Neural cell (in vitro differentiated cells): ENCODE measurements around the gene ARL8A. TPM values are rescaled to one million over a fixed set of nuclear protein-coding genes. Genes with fewer than 3 reads are reported as not detected.
"Not testable (repeated sequence)": the region's sequence is repeated elsewhere in the genome, so short reads cannot be mapped to it uniquely, and the experiment has no call there.

ENCODE experiments used
- H2AFZ ChIP-seq: fragments of 200-600, 300-800 bp; sonication (generic), shearing (Covaris generic); 2 replicates; pipeline ENCODE4 v1.6.0; 2014; ENCODE audit warnings: low read depth, mild to moderate bottlenecking, antibody characterized with exemption, low read length, moderate library complexity
- H3F3A ChIP-seq: fragments of 200-600 bp; shearing (Covaris generic); 2 replicates; pipeline ENCODE4 v1.6.1; 2016; ENCODE audit warnings: mild to moderate bottlenecking, moderate library complexity, mixed read lengths, antibody characterized with exemption, low read length; ENCODE audit not compliant: insufficient read depth, poor library complexity, severe bottlenecking
- H3K27ac ChIP-seq: fragments of 200-600, 300-800 bp; sonication (generic), shearing (Covaris generic); 2 replicates; pipeline ENCODE4 v1.5.1; 2014; ENCODE audit warnings: mild to moderate bottlenecking, low read length, moderate library complexity
- H3K27me3 ChIP-seq: fragments of 300-800, 200-600 bp; sonication (generic), shearing (Covaris generic); 2 replicates; pipeline ENCODE4 v1.6.0; 2014; ENCODE audit warnings: mild to moderate bottlenecking, low read depth, low read length, moderate library complexity; ENCODE audit not compliant: insufficient read depth
- H3K36me3 ChIP-seq: fragments of 300-800, 200-600 bp; sonication (generic), shearing (Covaris generic); 2 replicates; pipeline ENCODE4 v1.5.1; 2014; ENCODE audit warnings: mild to moderate bottlenecking, antibody characterized with exemption, low read length, moderate library complexity; ENCODE audit not compliant: insufficient read depth
- H3K4me2 ChIP-seq: fragments of 300-800, 200-600 bp; sonication (generic), shearing (Covaris generic); 2 replicates; pipeline ENCODE4 v1.6.0; 2014; ENCODE audit warnings: mild to moderate bottlenecking, low read length
- H3K4me3 ChIP-seq: fragments of 300-800, 200-600 bp; sonication (generic), shearing (Covaris generic); 2 replicates; pipeline ENCODE4 v1.5.1; 2014; ENCODE audit warnings: mild to moderate bottlenecking, low read length, moderate library complexity
- H3K79me2 ChIP-seq: fragments of 200-600 bp; shearing (Covaris generic); replicated peaks from 2 replicates; pipeline ENCODE4 v1.6.0; 2014; ENCODE audit warnings: mild to moderate bottlenecking, low read length, moderate library complexity; ENCODE audit not compliant: insufficient read depth
- H3K9ac ChIP-seq: fragments of 300-800, 200-600 bp; sonication (generic), shearing (Covaris generic); 2 replicates; pipeline ENCODE4 v1.6.1; 2016; ENCODE audit warnings: mild to moderate bottlenecking, low read length, mixed read lengths
- H3K9me2 ChIP-seq: fragments of 200-600 bp; shearing (Covaris generic); 2 replicates; pipeline ENCODE4 v1.6.1; 2016; ENCODE audit warnings: mild to moderate bottlenecking, low read length, mixed read lengths; ENCODE audit not compliant: insufficient read depth
- H3K9me3 ChIP-seq: fragments of 200-600, 300-800 bp; sonication (generic), shearing (Covaris generic); 2 replicates; pipeline ENCODE4 v1.6.1; 2016; ENCODE audit warnings: mild to moderate bottlenecking, mixed run types, low read length, moderate library complexity, mixed read lengths
- H4K20me1 ChIP-seq: fragments of 200-600 bp; shearing (Covaris generic); 2 replicates; pipeline ENCODE4 v1.6.1; 2016; ENCODE audit warnings: mild to moderate bottlenecking, mixed run types; ENCODE audit not compliant: insufficient read depth
- EP300 ChIP-seq: fragments of 450-650 bp; conservative IDR thresholded peaks from 2 replicates; pipeline ENCODE4 v1.6.1; 2014; ENCODE audit warnings: antibody characterized with exemption, mild to moderate bottlenecking, moderate library complexity; ENCODE audit not compliant: poor library complexity, severe bottlenecking
- EZH2 ChIP-seq: fragments of 200-600, 300-800 bp; shearing (Covaris generic), sonication (generic); IDR thresholded peaks from 2 replicates; pipeline ENCODE4 v1.6.1; 2014; ENCODE audit warnings: antibody characterized with exemption, low read length, borderline replicate concordance, mild to moderate bottlenecking; ENCODE audit not compliant: insufficient read depth, poor library complexity, severe bottlenecking
- MXI1 ChIP-seq: fragments of 450-650 bp; conservative IDR thresholded peaks from 2 replicates; pipeline ENCODE4 v1.6.1; 2014; ENCODE audit warnings: antibody characterized with exemption, mild to moderate bottlenecking; ENCODE audit not compliant: poor library complexity, severe bottlenecking
- POLR2AphosphoS5 ChIP-seq: IDR thresholded peaks from 2 replicates; pipeline ENCODE4 v1.6.1; 2012
- RAD21 ChIP-seq: fragments of 450-650 bp; conservative IDR thresholded peaks from 2 replicates; pipeline ENCODE4 v1.6.1; 2014; ENCODE audit warnings: antibody characterized with exemption, mild to moderate bottlenecking, moderate library complexity
- SMC3 ChIP-seq: fragments of 450-650 bp; conservative IDR thresholded peaks from 2 replicates; pipeline ENCODE4 v1.6.1; 2014; ENCODE audit warnings: antibody characterized with exemption, mild to moderate bottlenecking, moderate library complexity; ENCODE audit not compliant: poor library complexity
- TAF1 ChIP-seq: IDR thresholded peaks from 2 replicates; pipeline ENCODE4 v1.6.1; 2012; ENCODE audit warnings: low read depth
- polyA plus RNA-seq: library from polyadenylated mRNA; depleted of rRNA; stranded (reverse); fragments of >200 nt; gene quantifications from 2 replicates; pipeline ENCODE4 v1.2.3, GENCODE V29; 2014
- TF ChIP-seq, protein P1 (sequence below): fragments of 450-650 bp; IDR thresholded peaks from 2 replicates; pipeline ENCODE4 v1.5.1; 2014; ENCODE audit warnings: antibody characterized with exemption, mild to moderate bottlenecking, moderate library complexity; ENCODE audit not compliant: poor library complexity, severe bottlenecking
- TF ChIP-seq, protein P2 (sequence below): IDR thresholded peaks from 2 replicates; pipeline ENCODE4 v1.6.1; 2012; ENCODE audit warnings: borderline replicate concordance

Gene ARL8A
- polyA plus RNA-seq, 1 donor from 2014 or later = 89.4 TPM

DNA sequence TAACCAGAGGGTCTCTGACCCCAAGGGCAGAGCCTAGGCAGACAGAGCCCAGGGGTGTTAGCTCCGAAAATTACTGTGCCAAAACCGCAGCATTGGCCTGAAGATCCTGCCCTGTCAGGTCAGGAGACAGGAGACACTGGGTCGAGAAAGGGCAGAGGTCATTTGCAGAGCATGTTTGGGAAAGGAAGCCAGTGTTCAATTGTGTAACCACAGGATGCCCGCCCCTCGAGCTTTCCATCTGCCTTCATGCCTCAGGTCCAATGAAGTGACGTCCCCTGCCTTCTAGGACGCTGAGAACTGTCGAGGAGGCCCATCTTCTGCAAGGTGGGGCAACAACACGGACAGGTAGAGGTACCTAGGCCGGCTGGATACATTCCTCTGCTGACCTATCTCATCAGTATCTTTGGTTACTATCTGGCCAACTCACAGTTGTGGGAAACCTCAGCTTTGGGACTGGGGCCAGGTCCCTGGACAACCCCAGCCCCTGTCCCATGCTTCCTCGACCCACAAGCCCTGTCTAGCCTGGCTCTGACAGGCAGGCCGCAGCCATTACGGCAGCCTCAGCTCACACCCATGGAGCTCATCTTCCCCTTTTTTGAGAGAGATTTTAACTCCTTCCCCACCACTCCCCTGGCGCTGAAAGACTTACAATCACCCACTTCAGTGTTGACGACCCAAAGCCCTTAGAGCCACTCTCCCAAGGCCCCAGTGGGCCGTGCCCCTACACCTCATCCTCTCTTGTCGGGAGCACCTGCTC lies 1.3 kb downstream of the ARL8A start:
- H2AFZ ChIP-seq = peak overlapping the region; percentile 7
- H3K4me3 ChIP-seq = peak overlapping the region; percentile 95
- H3K9me3 ChIP-seq = no peaks in the 10 kb centered on the region
- peaks cover 37% of the 10 kb centered on the region for H3K79me2 ChIP-seq
- TF ChIP-seq POLR2AphosphoS5 = no peak
- TF ChIP-seq MXI1 = peak; percentile 29
- no peak for TF ChIP-seq EZH2
- TF ChIP-seq, protein P1, sequence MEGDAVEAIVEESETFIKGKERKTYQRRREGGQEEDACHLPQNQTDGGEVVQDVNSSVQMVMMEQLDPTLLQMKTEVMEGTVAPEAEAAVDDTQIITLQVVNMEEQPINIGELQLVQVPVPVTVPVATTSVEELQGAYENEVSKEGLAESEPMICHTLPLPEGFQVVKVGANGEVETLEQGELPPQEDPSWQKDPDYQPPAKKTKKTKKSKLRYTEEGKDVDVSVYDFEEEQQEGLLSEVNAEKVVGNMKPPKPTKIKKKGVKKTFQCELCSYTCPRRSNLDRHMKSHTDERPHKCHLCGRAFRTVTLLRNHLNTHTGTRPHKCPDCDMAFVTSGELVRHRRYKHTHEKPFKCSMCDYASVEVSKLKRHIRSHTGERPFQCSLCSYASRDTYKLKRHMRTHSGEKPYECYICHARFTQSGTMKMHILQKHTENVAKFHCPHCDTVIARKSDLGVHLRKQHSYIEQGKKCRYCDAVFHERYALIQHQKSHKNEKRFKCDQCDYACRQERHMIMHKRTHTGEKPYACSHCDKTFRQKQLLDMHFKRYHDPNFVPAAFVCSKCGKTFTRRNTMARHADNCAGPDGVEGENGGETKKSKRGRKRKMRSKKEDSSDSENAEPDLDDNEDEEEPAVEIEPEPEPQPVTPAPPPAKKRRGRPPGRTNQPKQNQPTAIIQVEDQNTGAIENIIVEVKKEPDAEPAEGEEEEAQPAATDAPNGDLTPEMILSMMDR = no peak
- peak overlapping the region; percentile 89 for H3K9ac ChIP-seq
- no peaks in the 10 kb centered on the region for H3K9me2 ChIP-seq
- H4K20me1 ChIP-seq = peaks cover 8% of the 10 kb centered on the region
- H3F3A ChIP-seq = no peaks in the 10 kb centered on the region
- no peak overlapping the region for H3K27ac ChIP-seq
- no peaks in the 10 kb centered on the region for H3K27me3 ChIP-seq
- no peaks in the 10 kb centered on the region for H3K36me3 ChIP-seq
- H3K4me2 ChIP-seq = peak overlapping the region; percentile 86

DNA sequence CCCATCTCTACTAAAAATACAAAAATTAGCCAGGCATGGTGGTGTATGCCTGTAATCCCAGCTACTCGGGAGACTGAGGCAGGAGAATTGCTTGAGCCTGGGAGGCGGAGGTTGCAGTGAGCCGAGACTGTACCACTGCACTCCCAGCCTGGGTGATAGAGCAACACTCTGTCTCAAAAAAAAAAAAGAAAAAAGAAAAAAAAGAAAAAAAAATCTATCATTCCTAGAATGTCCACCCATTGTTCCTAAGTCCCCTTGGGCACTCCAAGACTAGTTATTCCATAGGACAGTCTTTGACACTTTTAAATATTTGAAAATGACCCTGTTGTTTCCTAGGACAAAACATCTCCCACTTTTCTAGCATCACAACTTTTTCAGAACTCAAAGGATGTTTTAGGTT lies 3.1 kb downstream of the ARL8A start:
- not testable (repeated sequence) for H3K27ac ChIP-seq, H4K20me1 ChIP-seq, H3K4me3 ChIP-seq, H3K9me3 ChIP-seq, H3K9ac ChIP-seq, H3F3A ChIP-seq, H3K9me2 ChIP-seq, H3K27me3 ChIP-seq, H2AFZ ChIP-seq, H3K36me3 ChIP-seq, H3K4me2 ChIP-seq
- peaks cover 37% of the 10 kb centered on the region for H3K79me2 ChIP-seq

DNA sequence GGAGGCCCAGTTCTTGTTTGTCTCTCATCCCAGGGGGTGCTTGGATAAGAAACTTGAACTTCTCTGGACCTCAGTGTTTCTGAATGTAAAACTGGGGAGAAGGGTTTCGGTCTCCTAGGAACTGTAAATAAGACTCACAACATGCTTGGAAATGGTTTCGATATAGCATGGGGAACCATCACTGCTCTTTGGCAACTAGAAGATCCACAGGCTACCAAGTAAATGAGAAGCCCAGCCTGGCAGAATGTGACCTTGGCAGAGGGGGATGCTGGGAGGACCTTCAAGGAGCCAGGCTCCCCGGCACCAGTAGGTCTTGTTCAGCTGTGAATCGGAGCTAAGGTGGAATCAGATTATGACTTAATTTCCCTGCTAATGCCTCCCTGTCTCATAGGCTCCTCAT lies 3.7 kb downstream of the ARL8A start:
- H3F3A ChIP-seq = no peaks in the 10 kb centered on the region
- no peaks in the 10 kb centered on the region for H3K27me3 ChIP-seq
- peaks cover 37% of the 10 kb centered on the region for H3K79me2 ChIP-seq
- no peak overlapping the region for H3K27ac ChIP-seq
- no peak overlapping the region for H2AFZ ChIP-seq
- no peaks in the 10 kb centered on the region for H3K9me2 ChIP-seq
- no peaks in the 10 kb centered on the region for H3K36me3 ChIP-seq
- no peak overlapping the region for H3K4me3 ChIP-seq
- no peak overlapping the region for H3K9ac ChIP-seq
- no peak overlapping the region for H3K4me2 ChIP-seq
- H4K20me1 ChIP-seq = peaks cover 8% of the 10 kb centered on the region
- H3K9me3 ChIP-seq = no peaks in the 10 kb centered on the region
- TF ChIP-seq POLR2AphosphoS5 (no peak), TAF1 (no peak), RAD21 (no peak), MXI1 (no peak), EZH2 (no peak), EP300 (no peak), SMC3 (no peak)
- TF ChIP-seq, protein P1 = no peak
- TF ChIP-seq, protein P2, sequence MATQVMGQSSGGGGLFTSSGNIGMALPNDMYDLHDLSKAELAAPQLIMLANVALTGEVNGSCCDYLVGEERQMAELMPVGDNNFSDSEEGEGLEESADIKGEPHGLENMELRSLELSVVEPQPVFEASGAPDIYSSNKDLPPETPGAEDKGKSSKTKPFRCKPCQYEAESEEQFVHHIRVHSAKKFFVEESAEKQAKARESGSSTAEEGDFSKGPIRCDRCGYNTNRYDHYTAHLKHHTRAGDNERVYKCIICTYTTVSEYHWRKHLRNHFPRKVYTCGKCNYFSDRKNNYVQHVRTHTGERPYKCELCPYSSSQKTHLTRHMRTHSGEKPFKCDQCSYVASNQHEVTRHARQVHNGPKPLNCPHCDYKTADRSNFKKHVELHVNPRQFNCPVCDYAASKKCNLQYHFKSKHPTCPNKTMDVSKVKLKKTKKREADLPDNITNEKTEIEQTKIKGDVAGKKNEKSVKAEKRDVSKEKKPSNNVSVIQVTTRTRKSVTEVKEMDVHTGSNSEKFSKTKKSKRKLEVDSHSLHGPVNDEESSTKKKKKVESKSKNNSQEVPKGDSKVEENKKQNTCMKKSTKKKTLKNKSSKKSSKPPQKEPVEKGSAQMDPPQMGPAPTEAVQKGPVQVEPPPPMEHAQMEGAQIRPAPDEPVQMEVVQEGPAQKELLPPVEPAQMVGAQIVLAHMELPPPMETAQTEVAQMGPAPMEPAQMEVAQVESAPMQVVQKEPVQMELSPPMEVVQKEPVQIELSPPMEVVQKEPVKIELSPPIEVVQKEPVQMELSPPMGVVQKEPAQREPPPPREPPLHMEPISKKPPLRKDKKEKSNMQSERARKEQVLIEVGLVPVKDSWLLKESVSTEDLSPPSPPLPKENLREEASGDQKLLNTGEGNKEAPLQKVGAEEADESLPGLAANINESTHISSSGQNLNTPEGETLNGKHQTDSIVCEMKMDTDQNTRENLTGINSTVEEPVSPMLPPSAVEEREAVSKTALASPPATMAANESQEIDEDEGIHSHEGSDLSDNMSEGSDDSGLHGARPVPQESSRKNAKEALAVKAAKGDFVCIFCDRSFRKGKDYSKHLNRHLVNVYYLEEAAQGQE = no peak
